ENCODE data around the gene OPN1SW.

OPN1SW gene

GRCh38 chr7:128809363-128809762 lies 33.8 kb upstream of the OPN1SW start:
- no peaks in the 10 kb centered on the region for H3K9me2 ChIP-seq (ENCODE audit: low read depth, low read length)
- H3K4me3 ChIP-seq (ENCODE audit: low read depth, low read length, poor library complexity, severe bottlenecking): no peak overlapping the region
- H3K4me1 ChIP-seq (ENCODE audit: insufficient read depth, low read length, severe bottlenecking): no peaks in the 10 kb centered on the region
- H3F3A ChIP-seq (ENCODE audit: insufficient read depth, low read length): no peaks in the 10 kb centered on the region
- H3K36me3 ChIP-seq (ENCODE audit: insufficient read depth, low read length): peaks cover 10% of the 10 kb centered on the region; the same call in 1 of the 2 replicates
- H4K20me1 ChIP-seq (ENCODE audit: insufficient read depth, low read length): no peaks in the 10 kb centered on the region
- no peak overlapping the region for H3K27ac ChIP-seq (ENCODE audit: low read depth, low read length, poor library complexity, severe bottlenecking)
- no peaks in the 10 kb centered on the region for H3K79me2 ChIP-seq (ENCODE audit: insufficient read depth, low read length)
- no peak overlapping the region for H2AFZ ChIP-seq (ENCODE audit: low read length)
- no peaks in the 10 kb centered on the region for H3K9me3 ChIP-seq (ENCODE audit: low read length)
- no peak for TF ChIP-seq EZH2 (IDR thresholded peaks at IDR 0.05; ENCODE audit: borderline replicate concordance, low read length)
- TF ChIP-seq, protein P1, sequence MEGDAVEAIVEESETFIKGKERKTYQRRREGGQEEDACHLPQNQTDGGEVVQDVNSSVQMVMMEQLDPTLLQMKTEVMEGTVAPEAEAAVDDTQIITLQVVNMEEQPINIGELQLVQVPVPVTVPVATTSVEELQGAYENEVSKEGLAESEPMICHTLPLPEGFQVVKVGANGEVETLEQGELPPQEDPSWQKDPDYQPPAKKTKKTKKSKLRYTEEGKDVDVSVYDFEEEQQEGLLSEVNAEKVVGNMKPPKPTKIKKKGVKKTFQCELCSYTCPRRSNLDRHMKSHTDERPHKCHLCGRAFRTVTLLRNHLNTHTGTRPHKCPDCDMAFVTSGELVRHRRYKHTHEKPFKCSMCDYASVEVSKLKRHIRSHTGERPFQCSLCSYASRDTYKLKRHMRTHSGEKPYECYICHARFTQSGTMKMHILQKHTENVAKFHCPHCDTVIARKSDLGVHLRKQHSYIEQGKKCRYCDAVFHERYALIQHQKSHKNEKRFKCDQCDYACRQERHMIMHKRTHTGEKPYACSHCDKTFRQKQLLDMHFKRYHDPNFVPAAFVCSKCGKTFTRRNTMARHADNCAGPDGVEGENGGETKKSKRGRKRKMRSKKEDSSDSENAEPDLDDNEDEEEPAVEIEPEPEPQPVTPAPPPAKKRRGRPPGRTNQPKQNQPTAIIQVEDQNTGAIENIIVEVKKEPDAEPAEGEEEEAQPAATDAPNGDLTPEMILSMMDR (IDR thresholded peaks at IDR 0.05; ENCODE audit: low read length): no peak
- H3K9ac ChIP-seq (ENCODE audit: low read length): no peak overlapping the region
- H3K27me3 ChIP-seq (ENCODE audit: insufficient read depth, low read length): no peaks in the 10 kb centered on the region; the same call in 1 of the 2 replicates
- H3K4me2 ChIP-seq (ENCODE audit: low read length): no peak overlapping the region

- H3K36me3 ChIP-seq (ENCODE audit: insufficient read depth, low read length): peaks cover 10% of the 10 kb centered on the region; the same call in 1 of the 2 replicates
- no peaks in the 10 kb centered on the region for H3F3A ChIP-seq (ENCODE audit: insufficient read depth, low read length)
- H4K20me1 ChIP-seq (ENCODE audit: insufficient read depth, low read length): no peaks in the 10 kb centered on the region
- H3K27me3 ChIP-seq (ENCODE audit: insufficient read depth, low read length): no peaks in the 10 kb centered on the region; the same call in 1 of the 2 replicates
- TF ChIP-seq, protein P1 (IDR thresholded peaks at IDR 0.05; ENCODE audit: low read length): no peak
- TF ChIP-seq EZH2 (IDR thresholded peaks at IDR 0.05; ENCODE audit: borderline replicate concordance, low read length): no peak
- no peaks in the 10 kb centered on the region for H3K9me2 ChIP-seq (ENCODE audit: low read depth, low read length)
- no peak overlapping the region for H2AFZ ChIP-seq (ENCODE audit: low read length)
- no peaks in the 10 kb centered on the region for H3K79me2 ChIP-seq (ENCODE audit: insufficient read depth, low read length)
- H3K27ac ChIP-seq (ENCODE audit: low read depth, low read length, poor library complexity, severe bottlenecking): no peak overlapping the region
- H3K9ac ChIP-seq (ENCODE audit: low read length): no peak overlapping the region
- no peak overlapping the region for H3K4me3 ChIP-seq (ENCODE audit: low read depth, low read length, poor library complexity, severe bottlenecking)
- H3K4me1 ChIP-seq (ENCODE audit: insufficient read depth, low read length, severe bottlenecking): no peaks in the 10 kb centered on the region
- no peak overlapping the region for H3K4me2 ChIP-seq (ENCODE audit: low read length)
- no peaks in the 10 kb centered on the region for H3K9me3 ChIP-seq (ENCODE audit: low read length)
Measured at GRCh38 chr7:128807191-128807590, 31.6 kb upstream of the OPN1SW start.

DNA sequence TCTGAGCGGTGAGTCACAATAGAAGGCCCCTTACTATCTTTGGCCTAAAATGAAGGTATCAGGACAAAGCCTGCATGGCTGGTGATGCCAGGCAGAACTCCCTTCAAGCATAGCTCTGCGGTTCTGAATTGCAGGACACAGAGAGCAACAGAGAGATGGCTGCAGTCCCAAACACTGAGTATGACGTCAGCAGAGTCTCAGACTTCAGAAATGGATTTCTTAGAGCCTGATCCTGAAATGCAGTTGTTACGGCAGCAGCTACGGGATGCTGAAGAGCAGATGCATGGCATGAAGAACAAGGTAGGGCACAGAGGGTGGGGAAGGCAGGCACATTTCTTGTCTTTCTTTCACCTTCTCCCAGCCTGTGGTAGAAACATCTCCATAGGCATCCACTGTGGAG lies 29.6 kb upstream of the OPN1SW start:
- H3K9me2 ChIP-seq (ENCODE audit: low read depth, low read length): no peaks in the 10 kb centered on the region
- TF ChIP-seq, protein P1 (IDR thresholded peaks at IDR 0.05; ENCODE audit: low read length): no peak
- no peak for TF ChIP-seq EZH2 (IDR thresholded peaks at IDR 0.05; ENCODE audit: borderline replicate concordance, low read length)
- H3F3A ChIP-seq (ENCODE audit: insufficient read depth, low read length): no peaks in the 10 kb centered on the region
- no peak overlapping the region for H3K4me3 ChIP-seq (ENCODE audit: low read depth, low read length, poor library complexity, severe bottlenecking)
- no peaks in the 10 kb centered on the region for H3K4me1 ChIP-seq (ENCODE audit: insufficient read depth, low read length, severe bottlenecking)
- H3K36me3 ChIP-seq (ENCODE audit: insufficient read depth, low read length): peaks cover 10% of the 10 kb centered on the region; the same call in 1 of the 2 replicates
- H3K79me2 ChIP-seq (ENCODE audit: insufficient read depth, low read length): no peaks in the 10 kb centered on the region
- no peaks in the 10 kb centered on the region; the same call in 1 of the 2 replicates for H3K27me3 ChIP-seq (ENCODE audit: insufficient read depth, low read length)
- no peak overlapping the region for H3K4me2 ChIP-seq (ENCODE audit: low read length)
- no peak overlapping the region for H3K9ac ChIP-seq (ENCODE audit: low read length)
- no peaks in the 10 kb centered on the region for H3K9me3 ChIP-seq (ENCODE audit: low read length)
- no peak overlapping the region for H3K27ac ChIP-seq (ENCODE audit: low read depth, low read length, poor library complexity, severe bottlenecking)
- no peak overlapping the region for H2AFZ ChIP-seq (ENCODE audit: low read length)
- no peaks in the 10 kb centered on the region for H4K20me1 ChIP-seq (ENCODE audit: insufficient read depth, low read length)

Data from OCI-LY1 (cell line).